Measurements from ENCODE around the gene PAK2.

PAK2 gene

DNA sequence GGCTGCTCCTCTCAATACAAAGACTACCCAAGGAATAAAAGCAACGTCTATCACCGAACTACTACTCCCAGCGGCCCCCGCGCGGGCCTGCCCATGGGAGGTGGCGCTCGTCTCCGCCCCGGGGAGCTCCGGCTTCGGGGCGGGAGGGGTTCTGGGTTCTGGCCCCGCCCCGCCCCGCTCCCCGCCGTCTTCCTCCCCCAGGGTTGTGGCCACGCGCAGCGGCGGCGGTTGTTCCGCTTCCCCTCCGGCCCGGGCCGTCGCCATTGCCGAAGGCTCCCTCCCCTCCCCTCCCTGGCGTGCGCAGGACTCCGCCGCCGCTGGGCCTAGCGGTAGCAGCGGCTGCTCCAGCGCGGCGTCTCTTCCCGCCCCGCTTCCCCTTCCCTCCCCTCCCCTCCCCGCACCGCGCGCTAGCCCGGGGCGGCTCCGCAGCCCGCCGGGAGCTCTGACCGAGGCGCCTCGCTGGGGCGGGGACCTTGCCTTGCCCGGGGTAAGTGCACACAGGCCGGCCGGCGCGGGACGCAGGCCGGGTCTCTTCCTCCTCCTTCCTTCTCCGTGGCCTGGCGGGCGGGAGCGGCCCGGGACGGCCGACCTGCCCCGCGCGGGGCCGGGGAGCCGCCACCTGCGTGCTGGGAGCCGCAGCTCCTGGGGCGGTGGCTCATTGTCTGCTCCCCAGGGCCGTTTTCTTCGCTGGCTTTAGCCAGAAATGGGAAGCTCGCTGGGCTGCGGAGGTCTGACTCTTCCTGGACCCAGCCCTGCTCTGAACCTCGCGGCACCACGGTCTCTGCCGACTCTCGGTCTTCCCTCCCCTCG, at the start of gene PAK2:
Gene PAK2 (plus strand): TSS at position 187 of the 810 bp plus-strand sequence. CDS start 42,790 bp downstream, outside the sequence.
- Histone ChIP-seq H3K9ac (ENCODE audit: low read depth, low read length) (peak within 1 kb of the TSS; percentile 93), H3K4me1 (ENCODE audit: control insufficient read depth, insufficient read depth, low read length) (peaks cover 15% of the 10 kb centered on the region), H3K9me3 (ENCODE audit: control insufficient read depth, insufficient read depth, low read length) (no peaks in the 10 kb centered on the region), H3K36me3 (ENCODE audit: control insufficient read depth, insufficient read depth, low read length) (peaks cover 4% of the 10 kb centered on the region; the same call in 1 of the 2 replicates), H3K27ac (ENCODE audit: low read depth, low read length) (peak within 1 kb of the TSS; percentile 96), H3K27me3 (ENCODE audit: control insufficient read depth, insufficient read depth, low read length) (no peaks in the 10 kb centered on the region), H3K4me3 (ENCODE audit: low read depth, low read length) (peak within 1 kb of the TSS; percentile 98)

DNA sequence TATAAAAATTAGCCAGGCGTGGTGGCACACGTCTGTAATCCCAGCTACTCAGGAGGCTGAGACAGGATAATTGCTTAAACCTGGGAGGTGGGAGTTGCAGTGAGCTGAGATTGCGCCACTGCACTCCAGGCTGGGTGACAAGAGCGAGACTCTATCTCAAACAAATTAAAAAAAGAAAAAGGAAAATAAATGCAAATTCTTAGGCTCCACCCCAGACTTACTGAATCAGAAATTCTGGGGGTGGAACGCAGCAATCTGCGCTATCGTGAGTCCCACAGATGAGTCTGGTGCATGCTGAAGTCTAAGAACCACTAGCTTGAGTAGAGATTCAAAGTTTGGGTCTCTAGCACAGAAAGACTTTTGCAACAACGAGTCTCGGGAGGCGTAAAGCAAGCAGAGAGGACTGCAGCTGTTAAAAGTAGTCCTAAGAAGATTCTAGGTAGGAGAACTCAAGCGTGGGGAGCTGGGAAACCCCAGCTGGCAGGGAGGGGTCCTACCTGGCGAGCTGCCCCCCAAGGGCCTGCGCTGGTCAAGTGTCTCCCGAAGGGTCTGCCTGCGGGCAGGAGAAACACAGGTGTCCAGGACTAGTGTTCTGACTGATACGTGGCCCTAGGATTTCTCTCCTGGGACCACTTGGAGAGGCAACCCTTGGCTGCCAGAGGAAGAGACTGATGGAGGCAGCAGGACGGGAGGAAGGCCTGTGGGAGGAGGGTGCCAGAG, 49.6 kb upstream of the PAK2 start:
- Histone ChIP-seq H3K27me3 (ENCODE audit: control insufficient read depth, insufficient read depth, low read length) (no peaks in the 10 kb centered on the region), H3K27ac (ENCODE audit: low read depth, low read length) (no peak overlapping the region), H3K4me1 (ENCODE audit: control insufficient read depth, insufficient read depth, low read length) (peaks cover 6% of the 10 kb centered on the region), H3K9ac (ENCODE audit: low read depth, low read length) (no peak overlapping the region), H3K4me3 (ENCODE audit: low read depth, low read length) (no peak overlapping the region), H3K36me3 (ENCODE audit: control insufficient read depth, insufficient read depth, low read length) (no peaks in the 10 kb centered on the region), H3K9me3 (ENCODE audit: control insufficient read depth, insufficient read depth, low read length) (no peaks in the 10 kb centered on the region)

- no peaks in the 10 kb centered on the region for H3K27me3 ChIP-seq (ENCODE audit: control insufficient read depth, insufficient read depth, low read length)
- peaks cover 6% of the 10 kb centered on the region for H3K4me1 ChIP-seq (ENCODE audit: control insufficient read depth, insufficient read depth, low read length)
- H3K9ac ChIP-seq (ENCODE audit: low read depth, low read length), result no peak overlapping the region
- no peaks in the 10 kb centered on the region for H3K9me3 ChIP-seq (ENCODE audit: control insufficient read depth, insufficient read depth, low read length)
- no peak overlapping the region for H3K27ac ChIP-seq (ENCODE audit: low read depth, low read length)
- no peak overlapping the region for H3K4me3 ChIP-seq (ENCODE audit: low read depth, low read length)
- no peaks in the 10 kb centered on the region for H3K36me3 ChIP-seq (ENCODE audit: control insufficient read depth, insufficient read depth, low read length)
Observed at GRCh38 chr3:196691386-196691785, 48.3 kb upstream of the PAK2 start.

DNA sequence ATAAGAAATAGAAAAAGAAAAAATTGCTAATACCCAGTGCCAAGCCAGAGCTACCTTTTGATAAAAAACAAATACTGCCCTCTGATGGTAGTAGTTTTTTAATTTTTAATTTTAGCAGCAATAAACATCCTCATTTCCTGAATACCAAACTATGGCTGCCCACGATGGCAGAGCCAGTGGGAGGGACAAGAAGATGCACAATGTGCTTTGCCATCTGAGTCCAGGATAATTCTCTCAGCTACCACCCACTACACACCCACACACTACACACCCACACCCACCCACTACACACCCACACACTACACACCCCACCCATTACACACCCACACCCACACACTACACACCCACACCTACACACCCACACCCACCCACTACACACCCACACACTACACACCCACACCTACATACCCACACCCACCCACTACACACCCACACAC, 45.4 kb upstream of the PAK2 start:
- Histone ChIP-seq H3K9me3 (ENCODE audit: control insufficient read depth, insufficient read depth, low read length) (no peaks in the 10 kb centered on the region), H3K4me3 (ENCODE audit: low read depth, low read length) (no peak overlapping the region), H3K36me3 (ENCODE audit: control insufficient read depth, insufficient read depth, low read length) (no peaks in the 10 kb centered on the region), H3K9ac (ENCODE audit: low read depth, low read length) (no peak overlapping the region), H3K27me3 (ENCODE audit: control insufficient read depth, insufficient read depth, low read length) (no peaks in the 10 kb centered on the region), H3K27ac (ENCODE audit: low read depth, low read length) (no peak overlapping the region), H3K4me1 (ENCODE audit: control insufficient read depth, insufficient read depth, low read length) (no peaks in the 10 kb centered on the region)

GRCh38 chr3:196694941-196695848, 44.5 kb upstream of the PAK2 start:
- Histone ChIP-seq H3K9ac (ENCODE audit: low read depth, low read length) (no peak overlapping the region), H3K4me3 (ENCODE audit: low read depth, low read length) (no peak overlapping the region), H3K36me3 (ENCODE audit: control insufficient read depth, insufficient read depth, low read length) (no peaks in the 10 kb centered on the region), H3K27ac (ENCODE audit: low read depth, low read length) (no peak overlapping the region), H3K4me1 (ENCODE audit: control insufficient read depth, insufficient read depth, low read length) (no peaks in the 10 kb centered on the region), H3K9me3 (ENCODE audit: control insufficient read depth, insufficient read depth, low read length) (no peaks in the 10 kb centered on the region), H3K27me3 (ENCODE audit: control insufficient read depth, insufficient read depth, low read length) (no peaks in the 10 kb centered on the region)

DNA sequence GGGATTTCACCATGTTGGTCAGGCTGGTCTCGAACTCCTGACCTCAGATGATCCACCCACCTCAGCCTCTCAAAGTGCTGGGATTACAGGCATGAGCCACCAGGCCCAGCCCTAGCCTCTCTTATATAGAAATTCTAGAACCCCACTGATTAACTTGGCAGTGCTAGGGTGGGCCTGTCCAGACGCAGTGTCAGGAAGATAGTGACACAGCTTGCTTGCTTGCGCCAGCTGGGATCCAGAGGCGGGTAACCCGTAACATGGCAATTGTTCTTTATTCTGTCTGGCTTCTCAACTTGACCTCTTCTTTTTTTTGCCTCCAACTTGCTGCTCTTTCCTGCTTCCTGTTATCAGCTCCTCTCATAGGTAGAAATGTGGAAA, 43.8 kb upstream of the PAK2 start:
- Histone ChIP-seq H3K9me3 (ENCODE audit: control insufficient read depth, insufficient read depth, low read length) (no peaks in the 10 kb centered on the region), H3K4me3 (ENCODE audit: low read depth, low read length) (no peak overlapping the region), H3K27me3 (ENCODE audit: control insufficient read depth, insufficient read depth, low read length) (no peaks in the 10 kb centered on the region), H3K4me1 (ENCODE audit: control insufficient read depth, insufficient read depth, low read length) (no peaks in the 10 kb centered on the region), H3K27ac (ENCODE audit: low read depth, low read length) (no peak overlapping the region), H3K9ac (ENCODE audit: low read depth, low read length) (no peak overlapping the region), H3K36me3 (ENCODE audit: control insufficient read depth, insufficient read depth, low read length) (no peaks in the 10 kb centered on the region)

- H3K9ac ChIP-seq (ENCODE audit: low read depth, low read length), result no peak overlapping the region
- H3K36me3 ChIP-seq (ENCODE audit: control insufficient read depth, insufficient read depth, low read length), result no peaks in the 10 kb centered on the region
Observed at GRCh38 chr3:196697270-196697669, 42.4 kb upstream of the PAK2 start.

GRCh38 chr3:196699749-196700148, 39.9 kb upstream of the PAK2 start:
- Histone ChIP-seq H3K36me3 (ENCODE audit: control insufficient read depth, insufficient read depth, low read length) (no peaks in the 10 kb centered on the region), H3K4me1 (ENCODE audit: control insufficient read depth, insufficient read depth, low read length) (no peaks in the 10 kb centered on the region), H3K27me3 (ENCODE audit: control insufficient read depth, insufficient read depth, low read length) (no peaks in the 10 kb centered on the region), H3K27ac (ENCODE audit: low read depth, low read length) (no peak overlapping the region), H3K9me3 (ENCODE audit: control insufficient read depth, insufficient read depth, low read length) (no peaks in the 10 kb centered on the region), H3K4me3 (ENCODE audit: low read depth, low read length) (no peak overlapping the region), H3K9ac (ENCODE audit: low read depth, low read length) (no peak overlapping the region)

More at GRCh38 chr3:196697270-196697669, 42.4 kb upstream of the PAK2 start:
- Histone ChIP-seq H3K4me3 (ENCODE audit: low read depth, low read length) (no peak overlapping the region), H3K9me3 (ENCODE audit: control insufficient read depth, insufficient read depth, low read length) (no peaks in the 10 kb centered on the region), H3K4me1 (ENCODE audit: control insufficient read depth, insufficient read depth, low read length) (no peaks in the 10 kb centered on the region), H3K27me3 (ENCODE audit: control insufficient read depth, insufficient read depth, low read length) (no peaks in the 10 kb centered on the region), H3K27ac (ENCODE audit: low read depth, low read length) (no peak overlapping the region)

GRCh38 chr3:196700801-196701200, 38.9 kb upstream of the PAK2 start:
- Histone ChIP-seq H3K9me3 (ENCODE audit: control insufficient read depth, insufficient read depth, low read length) (no peaks in the 10 kb centered on the region), H3K36me3 (ENCODE audit: control insufficient read depth, insufficient read depth, low read length) (no peaks in the 10 kb centered on the region), H3K27ac (ENCODE audit: low read depth, low read length) (no peak overlapping the region), H3K27me3 (ENCODE audit: control insufficient read depth, insufficient read depth, low read length) (no peaks in the 10 kb centered on the region), H3K9ac (ENCODE audit: low read depth, low read length) (no peak overlapping the region), H3K4me1 (ENCODE audit: control insufficient read depth, insufficient read depth, low read length) (no peaks in the 10 kb centered on the region), H3K4me3 (ENCODE audit: low read depth, low read length) (no peak overlapping the region)

DNA sequence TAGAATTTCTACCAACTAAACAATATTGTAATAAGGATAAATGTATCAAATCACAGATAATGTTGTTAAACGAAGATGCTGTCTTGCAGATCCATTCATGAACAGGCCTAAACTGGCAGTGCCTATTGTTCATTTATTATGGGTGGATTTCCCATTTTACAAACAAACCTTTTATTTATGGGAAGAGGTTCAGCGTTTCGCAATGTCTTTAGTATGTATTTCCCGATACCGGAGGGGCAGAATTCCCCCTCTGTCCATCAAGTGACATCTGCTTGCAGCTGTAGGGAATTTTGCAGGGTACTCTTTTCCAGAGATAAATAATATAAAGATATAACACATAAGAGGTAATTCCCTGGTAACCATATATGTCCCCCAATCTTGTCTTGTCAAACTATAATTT, 33.3 kb upstream of the PAK2 start:
- Histone ChIP-seq H3K27ac (ENCODE audit: low read depth, low read length) (no peak overlapping the region), H3K36me3 (ENCODE audit: control insufficient read depth, insufficient read depth, low read length) (no peaks in the 10 kb centered on the region), H3K4me1 (ENCODE audit: control insufficient read depth, insufficient read depth, low read length) (no peaks in the 10 kb centered on the region), H3K4me3 (ENCODE audit: low read depth, low read length) (no peak overlapping the region), H3K27me3 (ENCODE audit: control insufficient read depth, insufficient read depth, low read length) (no peaks in the 10 kb centered on the region; the same call in 1 of the 2 replicates), H3K9me3 (ENCODE audit: control insufficient read depth, insufficient read depth, low read length) (no peaks in the 10 kb centered on the region), H3K9ac (ENCODE audit: low read depth, low read length) (no peak overlapping the region)

Measured in HUES48 (cell line).